Breast epithelium (tissue), 4 donors: Measurements from ENCODE around the gene GRXCR2. TPM values are rescaled to one million over a fixed set of nuclear protein-coding genes. Genes with fewer than 3 reads are reported as not detected.

ENCODE experiments used
- DNase-seq, 2 donors: peaks; one replicate each; pipeline ENCODE4 v3.0.0-alpha.2; 2019; ENCODE audit warnings: low spot score in 2 of 2
- H3K27ac ChIP-seq, 2 donors: fragments of 200-600 bp; sonication (generic) in 1 of 2; one replicate each; pipeline ENCODE4 v1.5.1; 2016 to 2019; ENCODE audit warnings: mild to moderate bottlenecking in 1 of 2
- H3K27me3 ChIP-seq, 2 donors: fragments of 200-600 bp; sonication (generic) in 1 of 2; one replicate each; pipeline versions ENCODE4 v1.5.1 to v1.6.0; 2017 to 2019; ENCODE audit warnings: control low read depth in 1 of 2, mild to moderate bottlenecking in 1 of 2
- H3K36me3 ChIP-seq: fragments of 200-600 bp; one replicate; pipeline ENCODE4 v1.5.1; 2019
- H3K4me1 ChIP-seq, 2 donors: fragments of 200-600 bp; sonication (generic); one replicate each; pipeline ENCODE4 v1.5.1; 2016 to 2019; ENCODE audit warnings: control low read depth in 1 of 2
- H3K4me3 ChIP-seq, 3 donors: fragments of 200-600 bp; sonication (generic); 1 replicate in 2 of 3; 2 replicates in 1 of 3; pipeline ENCODE4 v1.5.1; 2016 to 2019; ENCODE audit warnings: mild to moderate bottlenecking in 3 of 3, moderate library complexity in 2 of 3
- H3K9me3 ChIP-seq, 2 donors: fragments of 200-600 bp; sonication (generic) in 1 of 2; one replicate each; pipeline ENCODE4 v1.5.1; 2016 to 2019; ENCODE audit warnings: control low read depth in 1 of 2
- POLR2A ChIP-seq: fragments of 450-650 bp; IDR thresholded peaks from one replicate; pipeline ENCODE4 v1.6.1; 2016; ENCODE audit warnings: antibody characterized with exemption, mild to moderate bottlenecking, moderate library complexity
- POLR2AphosphoS5 ChIP-seq, 3 donors: sonication (generic); formaldehyde crosslinking; IDR thresholded peaks; one replicate each; pipeline ENCODE4 v1.6.1; 2017; ENCODE audit warnings: antibody characterized with exemption in 3 of 3
- intact Hi-C: fragments of 100-400 bp; cut with DNase I; formaldehyde crosslinking; loops from one replicate; pipeline ENCODE4 v1.15.1; 2023; ENCODE audit warnings: low total_unique reads
- total RNA-seq, 3 donors: library from RNA; depleted of rRNA; stranded (reverse); fragments of >200 nt; gene quantifications; one replicate each; pipeline ENCODE4 v1.1.0, GENCODE V29; 2016
- TF ChIP-seq, protein P1 (sequence below), 3 donors: fragments of 450-650 bp; IDR thresholded peaks; one replicate each; pipeline ENCODE4 v1.5.1; 2016 to 2017; ENCODE audit warnings: antibody characterized with exemption in 3 of 3, mild to moderate bottlenecking in 3 of 3, moderate library complexity in 3 of 3

Gene GRXCR2
- total RNA-seq, 3 donors from 2014 or later: 0.29 TPM; not detected in 2

GRCh38 chr5:145912019-145912418 lies 39.2 kb upstream of the GRXCR2 start:
- no peak overlapping the region for H3K27ac ChIP-seq
- H3K36me3 ChIP-seq: no peaks in the 10 kb centered on the region
- H3K27me3 ChIP-seq: no peaks in the 10 kb centered on the region
- TF ChIP-seq POLR2AphosphoS5 (IDR thresholded peaks at IDR 0.05) (no peak), POLR2A (no peak)
- TF ChIP-seq, protein P1, sequence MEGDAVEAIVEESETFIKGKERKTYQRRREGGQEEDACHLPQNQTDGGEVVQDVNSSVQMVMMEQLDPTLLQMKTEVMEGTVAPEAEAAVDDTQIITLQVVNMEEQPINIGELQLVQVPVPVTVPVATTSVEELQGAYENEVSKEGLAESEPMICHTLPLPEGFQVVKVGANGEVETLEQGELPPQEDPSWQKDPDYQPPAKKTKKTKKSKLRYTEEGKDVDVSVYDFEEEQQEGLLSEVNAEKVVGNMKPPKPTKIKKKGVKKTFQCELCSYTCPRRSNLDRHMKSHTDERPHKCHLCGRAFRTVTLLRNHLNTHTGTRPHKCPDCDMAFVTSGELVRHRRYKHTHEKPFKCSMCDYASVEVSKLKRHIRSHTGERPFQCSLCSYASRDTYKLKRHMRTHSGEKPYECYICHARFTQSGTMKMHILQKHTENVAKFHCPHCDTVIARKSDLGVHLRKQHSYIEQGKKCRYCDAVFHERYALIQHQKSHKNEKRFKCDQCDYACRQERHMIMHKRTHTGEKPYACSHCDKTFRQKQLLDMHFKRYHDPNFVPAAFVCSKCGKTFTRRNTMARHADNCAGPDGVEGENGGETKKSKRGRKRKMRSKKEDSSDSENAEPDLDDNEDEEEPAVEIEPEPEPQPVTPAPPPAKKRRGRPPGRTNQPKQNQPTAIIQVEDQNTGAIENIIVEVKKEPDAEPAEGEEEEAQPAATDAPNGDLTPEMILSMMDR (IDR thresholded peaks at IDR 0.05): no peak
- H3K4me3 ChIP-seq: no peak overlapping the region
- H3K4me1 ChIP-seq: no peaks in the 10 kb centered on the region
- DNase-seq: no peak
- intact Hi-C loops: no loop called here
- no peaks in the 10 kb centered on the region for H3K9me3 ChIP-seq

DNA sequence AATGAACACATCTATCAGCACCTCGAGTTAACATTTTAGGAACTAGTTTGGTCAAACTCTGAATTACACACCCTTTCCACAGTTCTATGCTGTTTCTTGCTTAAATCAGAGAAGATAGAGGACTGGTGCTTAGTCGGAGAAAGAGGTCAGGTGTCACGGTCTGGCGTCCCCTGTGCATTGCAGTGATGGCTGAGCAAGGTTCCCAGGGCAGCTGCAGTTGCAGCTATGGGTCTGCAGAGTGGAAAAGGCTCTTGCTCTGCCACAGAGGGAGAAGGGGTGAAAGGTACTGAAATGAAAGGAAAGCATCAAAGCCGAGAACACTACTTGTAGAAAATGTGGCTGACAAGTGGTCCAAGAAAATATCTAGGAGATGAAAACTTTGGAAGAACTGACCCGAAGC lies 38.4 kb upstream of the GRXCR2 start:
- Histone ChIP-seq H3K36me3 (no peaks in the 10 kb centered on the region), H3K27me3 (no peaks in the 10 kb centered on the region), H3K27ac (no peak overlapping the region), H3K4me1 (no peaks in the 10 kb centered on the region), H3K4me3 (no peak overlapping the region), H3K9me3 (no peaks in the 10 kb centered on the region)
- no peak for DNase-seq
- intact Hi-C loops: no loop called here
- no peak for TF ChIP-seq POLR2AphosphoS5 (IDR thresholded peaks at IDR 0.05)
- no peak for TF ChIP-seq POLR2A
- TF ChIP-seq, protein P1 (IDR thresholded peaks at IDR 0.05): no peak

DNA sequence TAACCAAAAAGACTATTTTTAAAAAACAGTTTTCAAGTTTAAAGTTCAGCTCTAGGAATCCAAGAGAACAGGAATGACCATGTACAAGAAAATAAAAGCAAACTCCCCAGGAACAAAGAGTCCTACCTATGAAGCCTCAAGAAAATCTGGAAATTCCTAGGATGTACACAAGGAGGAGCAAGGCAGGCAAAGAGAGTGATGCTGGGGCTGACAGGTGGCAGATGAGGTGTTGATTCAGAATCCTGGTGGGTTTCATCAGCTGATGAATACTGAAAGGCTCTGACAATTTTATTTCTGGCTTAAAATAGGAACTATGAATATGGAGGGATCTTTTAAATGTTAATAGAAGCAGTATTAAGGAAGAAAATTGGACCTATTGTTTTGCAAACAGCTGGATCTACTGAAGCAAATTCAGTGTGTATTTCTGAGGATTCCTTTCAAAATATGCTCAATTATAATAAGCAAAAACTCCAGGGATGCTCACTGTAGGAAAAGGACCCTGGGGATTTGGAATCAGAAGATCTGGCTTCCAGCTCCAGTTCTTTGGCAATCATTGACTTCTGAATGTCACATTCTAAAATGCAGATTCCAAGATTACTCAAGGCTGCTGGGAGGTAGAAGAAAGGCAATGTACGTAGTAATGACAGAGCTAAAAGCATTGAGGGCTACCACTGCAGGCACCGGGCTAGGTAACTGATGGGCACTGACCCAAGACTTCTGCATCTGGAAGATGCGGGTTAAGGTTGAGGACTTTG lies 35.6 kb upstream of the GRXCR2 start:
- DNase-seq: no peak
- Histone ChIP-seq H3K4me1 (no peaks in the 10 kb centered on the region), H3K9me3 (no peaks in the 10 kb centered on the region), H3K27ac (no peak overlapping the region), H3K36me3 (no peaks in the 10 kb centered on the region), H3K27me3 (no peaks in the 10 kb centered on the region), H3K4me3 (no peak overlapping the region)
- TF ChIP-seq, protein P1 (IDR thresholded peaks at IDR 0.05): peak in 1 of 3 donors; percentile 24
- no peak for TF ChIP-seq POLR2A
- intact Hi-C loops: no loop called here

- Histone ChIP-seq H3K9me3 (no peaks in the 10 kb centered on the region), H3K4me3 (no peak overlapping the region), H3K27ac (no peak overlapping the region), H3K4me1 (no peaks in the 10 kb centered on the region), H3K27me3 (no peaks in the 10 kb centered on the region), H3K36me3 (no peaks in the 10 kb centered on the region)
- intact Hi-C loops: no loop called here
- no peak for DNase-seq
- TF ChIP-seq, protein P1 (IDR thresholded peaks at IDR 0.05): no peak
- no peak for TF ChIP-seq POLR2AphosphoS5 (IDR thresholded peaks at IDR 0.05)
- no peak for TF ChIP-seq POLR2A
Observed at GRCh38 chr5:145906401-145906800, 33.6 kb upstream of the GRXCR2 start.

GRCh38 chr5:145904743-145905142 lies 31.9 kb upstream of the GRXCR2 start:
- Histone ChIP-seq H3K27me3 (no peaks in the 10 kb centered on the region), H3K4me3 (no peak overlapping the region), H3K36me3 (no peaks in the 10 kb centered on the region), H3K27ac (no peak overlapping the region), H3K9me3 (peaks cover 0 to under 1% of the 10 kb centered on the region in 2 donors), H3K4me1 (no peaks in the 10 kb centered on the region)
- TF ChIP-seq POLR2AphosphoS5 (IDR thresholded peaks at IDR 0.05) (no peak), POLR2A (no peak)
- TF ChIP-seq, protein P1 (IDR thresholded peaks at IDR 0.05): no peak
- intact Hi-C loops: no loop called here
- DNase-seq: no peak
